GM23338 (cell line): Measurements from ENCODE around the gene KRTAP10-10. TPM values are rescaled to one million over a fixed set of nuclear protein-coding genes. Genes with fewer than 3 reads are reported as not detected.

Experiments used
- ATAC-seq: fragments of 200-7000 bp; cut with Tn5 transposase; 3 replicates; pipeline ENCODE4 v1.9.1; 2020
- DNase-seq: peaks from one replicate; pipeline ENCODE4 v3.0.0-alpha.2; 2015; ENCODE audit warnings: low spot score
- H2AFZ ChIP-seq: fragments of 200-600 bp; sonication (generic); 2 replicates; pipeline ENCODE4 v1.8.0; 2016; ENCODE audit warnings: antibody characterized with exemption, mild to moderate bottlenecking, moderate library complexity
- H3F3A ChIP-seq: fragments of 200-600 bp; sonication (generic); replicated peaks from 2 replicates; pipeline ENCODE4 v1.8.0; 2017; ENCODE audit warnings: antibody characterized with exemption, mixed run types, low read depth
- H3K27ac ChIP-seq: fragments of 200-600 bp; sonication (generic); 2 replicates; pipeline ENCODE4 v1.6.1; 2016; ENCODE audit warnings: low read depth
- H3K27me3 ChIP-seq: fragments of 200-600 bp; sonication (generic); 2 replicates; pipeline ENCODE4 v1.8.0; 2016; ENCODE audit warnings: mild to moderate bottlenecking, mixed run types, moderate library complexity; ENCODE audit not compliant: insufficient read depth
- H3K36me3 ChIP-seq: fragments of 200-600 bp; sonication (generic); 2 replicates; pipeline ENCODE4 v1.8.0; 2016; ENCODE audit warnings: mild to moderate bottlenecking; ENCODE audit not compliant: insufficient read depth
- H3K4me1 ChIP-seq: fragments of 200-600 bp; sonication (generic); 2 replicates; pipeline ENCODE4 v1.8.0; 2016; ENCODE audit warnings: mild to moderate bottlenecking, moderate library complexity; ENCODE audit not compliant: insufficient read depth
- H3K4me2 ChIP-seq: fragments of 200-600 bp; sonication (generic); 2 replicates; pipeline ENCODE4 v1.7.1; 2017; ENCODE audit warnings: mixed run types
- H3K4me3 ChIP-seq: fragments of 200-600 bp; sonication (generic); 2 replicates; pipeline ENCODE4 v1.6.1; 2016; ENCODE audit warnings: mixed run types
- H3K79me2 ChIP-seq: fragments of 200-600 bp; sonication (generic); replicated peaks from 2 replicates; pipeline ENCODE4 v1.8.0; 2017; ENCODE audit warnings: mild to moderate bottlenecking; ENCODE audit not compliant: insufficient read depth
- H3K9me2 ChIP-seq: fragments of 200-600 bp; sonication (generic); 2 replicates; pipeline ENCODE4 v1.8.0; 2017; ENCODE audit not compliant: insufficient read depth
- H4K20me1 ChIP-seq: fragments of 200-600 bp; sonication (generic); replicated peaks from 2 replicates; pipeline ENCODE4 v1.8.0; 2017; ENCODE audit warnings: mild to moderate bottlenecking; ENCODE audit not compliant: insufficient read depth
- H3K27ac Mint-ChIP-seq: 2 replicates; pipeline ENCODE4 v1.8.0; 2020; ENCODE audit warnings: inconsistent platforms, mild to moderate bottlenecking, moderate library complexity, mixed read lengths
- H3K27me3 Mint-ChIP-seq: 3 replicates; pipeline ENCODE4 v1.8.0; 2022; ENCODE audit warnings: low read depth, mild to moderate bottlenecking, moderate library complexity, mixed read lengths, inconsistent platforms; ENCODE audit not compliant: insufficient read depth, poor library complexity
- H3K36me3 Mint-ChIP-seq: 3 replicates; pipeline ENCODE4 v1.8.0; 2021; ENCODE audit warnings: low read depth, mild to moderate bottlenecking, inconsistent platforms, moderate library complexity, mixed read lengths
- H3K4me1 Mint-ChIP-seq: 3 replicates; pipeline ENCODE4 v1.8.0; 2020; ENCODE audit warnings: mild to moderate bottlenecking, inconsistent platforms, mixed read lengths
- H3K4me3 Mint-ChIP-seq: 3 replicates; pipeline ENCODE4 v1.8.0; 2021; ENCODE audit warnings: moderate library complexity, mild to moderate bottlenecking, inconsistent platforms, mixed read lengths
- H3K9me3 Mint-ChIP-seq: 3 replicates; pipeline ENCODE4 v1.8.0; 2020; ENCODE audit warnings: moderate library complexity, mild to moderate bottlenecking, inconsistent platforms, mixed read lengths
- CREB1 ChIP-seq: fragments of 250-450 bp; sonication (Bioruptor Pico); IDR thresholded peaks from 2 replicates; pipeline ENCODE4 v1.5.0; 2020; ENCODE audit warnings: low read depth, mild to moderate bottlenecking, moderate library complexity
- EZH2 ChIP-seq: fragments of 200-600 bp; sonication (generic); IDR thresholded peaks from one replicate; pipeline ENCODE4 v1.8.0; 2017; ENCODE audit warnings: antibody characterized with exemption, mild to moderate bottlenecking, low read depth; ENCODE audit not compliant: unreplicated experiment
- JUNB ChIP-seq: IDR thresholded peaks from one replicate; pipeline ENCODE4 v1.6.1; 2016; ENCODE audit warnings: antibody characterized with exemption; ENCODE audit not compliant: unreplicated experiment
- POLR2AphosphoS5 ChIP-seq: IDR thresholded peaks from 2 replicates; pipeline ENCODE4 v1.6.1; 2016; ENCODE audit warnings: antibody characterized with exemption, low read depth
- ZNF331 ChIP-seq: fragments of 250-450 bp; sonication (Bioruptor Pico); IDR thresholded peaks from 2 replicates; pipeline ENCODE4 v1.5.0; 2020; ENCODE audit warnings: low read depth, mild to moderate bottlenecking, moderate library complexity
- polyA plus RNA-seq: library from polyadenylated mRNA; unstranded; fragments of >200 nt; fragmentation: Nextera tagmentation; extraction: Ambion mirVana; gene quantifications from 2 replicates; pipeline ENCODE4 v1.2.1, GENCODE V29; 2016
- total RNA-seq: library from RNA; depleted of rRNA; stranded (reverse); fragments of >200 nt; shearing (Covaris generic); gene quantifications from 2 replicates; pipeline ENCODE4 v1.2.3, GENCODE V29; 2014
- TF ChIP-seq, protein P1 (sequence below): IDR thresholded peaks from 2 replicates; pipeline ENCODE4 v1.6.1; 2016; ENCODE audit warnings: antibody characterized with exemption
- TF ChIP-seq, protein P2 (sequence below): fragments of 250-450 bp; sonication (Bioruptor Pico); IDR thresholded peaks from 2 replicates; pipeline ENCODE4 v1.5.0; 2020; ENCODE audit warnings: mild to moderate bottlenecking, moderate library complexity

Gene KRTAP10-10
- total and polyA plus RNA-seq, 2 experiments from 2014 or later: not detected

DNA sequence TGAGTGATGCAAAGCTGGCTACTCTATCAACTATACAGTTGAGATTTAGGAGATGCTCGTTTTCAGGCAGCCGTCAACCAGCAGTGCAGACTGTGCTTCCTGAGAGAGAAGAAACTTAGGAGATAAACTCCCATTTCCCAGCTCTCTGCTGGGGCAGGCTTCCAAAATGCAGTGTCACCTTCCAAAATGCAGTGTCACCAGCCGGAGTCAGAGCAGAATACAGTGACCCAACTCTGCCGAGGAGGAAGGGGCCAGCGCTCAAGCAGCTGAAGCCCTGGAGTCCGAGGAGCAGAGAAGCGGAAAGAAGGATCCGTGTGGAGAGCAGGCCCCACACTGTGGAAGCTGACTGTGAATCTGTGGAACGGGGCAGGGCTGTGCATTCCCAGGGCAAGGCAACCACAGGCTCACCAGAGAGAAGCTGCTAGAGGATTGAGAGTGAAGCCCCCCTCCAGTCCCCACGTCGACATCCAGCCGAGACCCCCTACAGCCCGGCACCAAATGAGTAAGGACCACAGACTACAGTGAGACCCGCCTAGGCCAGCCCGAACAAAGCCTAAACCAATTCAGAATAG, 45.5 kb downstream of the KRTAP10-10 start:
- H4K20me1 ChIP-seq: no peaks in the 10 kb centered on the region
- TF ChIP-seq, protein P1, sequence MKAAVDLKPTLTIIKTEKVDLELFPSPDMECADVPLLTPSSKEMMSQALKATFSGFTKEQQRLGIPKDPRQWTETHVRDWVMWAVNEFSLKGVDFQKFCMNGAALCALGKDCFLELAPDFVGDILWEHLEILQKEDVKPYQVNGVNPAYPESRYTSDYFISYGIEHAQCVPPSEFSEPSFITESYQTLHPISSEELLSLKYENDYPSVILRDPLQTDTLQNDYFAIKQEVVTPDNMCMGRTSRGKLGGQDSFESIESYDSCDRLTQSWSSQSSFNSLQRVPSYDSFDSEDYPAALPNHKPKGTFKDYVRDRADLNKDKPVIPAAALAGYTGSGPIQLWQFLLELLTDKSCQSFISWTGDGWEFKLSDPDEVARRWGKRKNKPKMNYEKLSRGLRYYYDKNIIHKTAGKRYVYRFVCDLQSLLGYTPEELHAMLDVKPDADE: no peak
- TF ChIP-seq, protein P2, sequence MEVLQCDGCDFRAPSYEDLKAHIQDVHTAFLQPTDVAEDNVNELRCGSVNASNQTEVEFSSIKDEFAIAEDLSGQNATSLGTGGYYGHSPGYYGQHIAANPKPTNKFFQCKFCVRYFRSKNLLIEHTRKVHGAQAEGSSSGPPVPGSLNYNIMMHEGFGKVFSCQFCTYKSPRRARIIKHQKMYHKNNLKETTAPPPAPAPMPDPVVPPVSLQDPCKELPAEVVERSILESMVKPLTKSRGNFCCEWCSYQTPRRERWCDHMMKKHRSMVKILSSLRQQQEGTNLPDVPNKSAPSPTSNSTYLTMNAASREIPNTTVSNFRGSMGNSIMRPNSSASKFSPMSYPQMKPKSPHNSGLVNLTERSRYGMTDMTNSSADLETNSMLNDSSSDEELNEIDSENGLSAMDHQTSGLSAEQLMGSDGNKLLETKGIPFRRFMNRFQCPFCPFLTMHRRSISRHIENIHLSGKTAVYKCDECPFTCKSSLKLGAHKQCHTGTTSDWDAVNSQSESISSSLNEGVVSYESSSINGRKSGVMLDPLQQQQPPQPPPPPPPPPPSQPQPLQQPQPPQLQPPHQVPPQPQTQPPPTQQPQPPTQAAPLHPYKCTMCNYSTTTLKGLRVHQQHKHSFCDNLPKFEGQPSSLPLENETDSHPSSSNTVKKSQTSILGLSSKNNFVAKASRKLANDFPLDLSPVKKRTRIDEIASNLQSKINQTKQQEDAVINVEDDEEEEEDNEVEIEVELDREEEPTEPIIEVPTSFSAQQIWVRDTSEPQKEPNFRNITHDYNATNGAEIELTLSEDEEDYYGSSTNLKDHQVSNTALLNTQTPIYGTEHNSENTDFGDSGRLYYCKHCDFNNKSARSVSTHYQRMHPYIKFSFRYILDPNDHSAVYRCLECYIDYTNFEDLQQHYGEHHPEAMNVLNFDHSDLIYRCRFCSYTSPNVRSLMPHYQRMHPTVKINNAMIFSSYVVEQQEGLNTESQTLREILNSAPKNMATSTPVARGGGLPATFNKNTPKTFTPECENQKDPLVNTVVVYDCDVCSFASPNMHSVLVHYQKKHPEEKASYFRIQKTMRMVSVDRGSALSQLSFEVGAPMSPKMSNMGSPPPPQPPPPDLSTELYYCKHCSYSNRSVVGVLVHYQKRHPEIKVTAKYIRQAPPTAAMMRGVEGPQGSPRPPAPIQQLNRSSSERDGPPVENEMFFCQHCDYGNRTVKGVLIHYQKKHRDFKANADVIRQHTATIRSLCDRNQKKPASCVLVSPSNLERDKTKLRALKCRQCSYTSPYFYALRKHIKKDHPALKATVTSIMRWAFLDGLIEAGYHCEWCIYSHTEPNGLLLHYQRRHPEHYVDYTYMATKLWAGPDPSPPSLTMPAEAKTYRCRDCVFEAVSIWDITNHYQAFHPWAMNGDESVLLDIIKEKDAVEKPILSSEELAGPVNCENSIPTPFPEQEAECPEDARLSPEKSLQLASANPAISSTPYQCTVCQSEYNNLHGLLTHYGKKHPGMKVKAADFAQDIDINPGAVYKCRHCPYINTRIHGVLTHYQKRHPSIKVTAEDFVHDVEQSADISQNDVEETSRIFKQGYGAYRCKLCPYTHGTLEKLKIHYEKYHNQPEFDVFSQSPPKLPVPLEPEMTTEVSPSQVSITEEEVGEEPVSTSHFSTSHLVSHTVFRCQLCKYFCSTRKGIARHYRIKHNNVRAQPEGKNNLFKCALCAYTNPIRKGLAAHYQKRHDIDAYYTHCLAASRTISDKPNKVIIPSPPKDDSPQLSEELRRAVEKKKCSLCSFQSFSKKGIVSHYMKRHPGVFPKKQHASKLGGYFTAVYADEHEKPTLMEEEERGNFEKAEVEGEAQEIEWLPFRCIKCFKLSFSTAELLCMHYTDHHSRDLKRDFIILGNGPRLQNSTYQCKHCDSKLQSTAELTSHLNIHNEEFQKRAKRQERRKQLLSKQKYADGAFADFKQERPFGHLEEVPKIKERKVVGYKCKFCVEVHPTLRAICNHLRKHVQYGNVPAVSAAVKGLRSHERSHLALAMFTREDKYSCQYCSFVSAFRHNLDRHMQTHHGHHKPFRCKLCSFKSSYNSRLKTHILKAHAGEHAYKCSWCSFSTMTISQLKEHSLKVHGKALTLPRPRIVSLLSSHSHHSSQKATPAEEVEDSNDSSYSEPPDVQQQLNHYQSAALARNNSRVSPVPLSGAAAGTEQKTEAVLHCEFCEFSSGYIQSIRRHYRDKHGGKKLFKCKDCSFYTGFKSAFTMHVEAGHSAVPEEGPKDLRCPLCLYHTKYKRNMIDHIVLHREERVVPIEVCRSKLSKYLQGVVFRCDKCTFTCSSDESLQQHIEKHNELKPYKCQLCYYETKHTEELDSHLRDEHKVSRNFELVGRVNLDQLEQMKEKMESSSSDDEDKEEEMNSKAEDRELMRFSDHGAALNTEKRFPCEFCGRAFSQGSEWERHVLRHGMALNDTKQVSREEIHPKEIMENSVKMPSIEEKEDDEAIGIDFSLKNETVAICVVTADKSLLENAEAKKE (CRISPR knock-in tag): no peak
- TF ChIP-seq EZH2 (no peak), JUNB (no peak), POLR2AphosphoS5 (no peak), CREB1 (CRISPR knock-in tag) (no peak), ZNF331 (CRISPR knock-in tag) (no peak)
- no peaks in the 10 kb centered on the region for H3K27me3 ChIP-seq
- ATAC-seq (no peak), DNase-seq (no peak)
- H3K4me1 ChIP-seq: peaks cover 6% of the 10 kb centered on the region
- no peaks in the 10 kb centered on the region for H3K79me2 ChIP-seq
- H3K27ac ChIP-seq: no peak overlapping the region
- H3K36me3 Mint-ChIP-seq: no peaks in the 10 kb centered on the region
- peak overlapping the region; percentile 32; the same call in 1 of the 2 replicates for H2AFZ ChIP-seq
- no peaks in the 10 kb centered on the region for H3K36me3 ChIP-seq
- no peak overlapping the region for H3K4me3 Mint-ChIP-seq
- H3K27ac Mint-ChIP-seq: no peak overlapping the region
- H3K4me3 ChIP-seq: no peak overlapping the region
- H3K27me3 Mint-ChIP-seq: peaks cover 12% of the 10 kb centered on the region
- H3K4me2 ChIP-seq: no peak overlapping the region
- H3F3A ChIP-seq: 0 out of 2 replicates have a peak, but pooled peaks cover 4% of the 10 kb centered on the region
- peaks cover 19% of the 10 kb centered on the region for H3K4me1 Mint-ChIP-seq
- H3K9me3 Mint-ChIP-seq: no peaks in the 10 kb centered on the region; the same call in 1 of the 3 replicates
- no peaks in the 10 kb centered on the region; the same call in 1 of the 2 replicates for H3K9me2 ChIP-seq
